B cell (primary cell): Measurements from ENCODE around the gene NOC2L. TPM values are rescaled to one million over a fixed set of nuclear protein-coding genes. Genes with fewer than 3 reads are reported as not detected.

ENCODE experiments used
- ATAC-seq: fragments of 200-7000 bp; cut with Tn5 transposase; one replicate; pipeline ENCODE4 v1.10.0; 2021; ENCODE audit warnings: low read depth, mild to moderate bottlenecking, moderate number of reproducible peaks, moderate library complexity
- CTCF ChIA-PET: fragments of 350-600 bp; sonication (Branson Sonifier 250); formaldehyde crosslinking; loops from one replicate; lab custom pipeline; 2021; ENCODE audit warnings: antibody characterized with exemption, inconsistent platforms; lab: Charles Lee
- POLR2A ChIA-PET: fragments of 350-600 bp; sonication (Branson Sonifier 250); formaldehyde crosslinking; loops from one replicate; lab custom pipeline; 2021; ENCODE audit warnings: antibody characterized with exemption; lab: Charles Lee
- DNase-seq: peaks from one replicate; pipeline ENCODE4 v3.0.0; 2013
- H2AFZ ChIP-seq: 2 replicates; pipeline ENCODE4 v1.6.1; 2012; ENCODE audit warnings: mild to moderate bottlenecking, low read depth, low read length; ENCODE audit not compliant: insufficient read depth, poor library complexity, severe bottlenecking
- H3K27ac ChIP-seq, 2 donors: 1 replicate in 1 of 2; 2 replicates in 1 of 2; pipeline ENCODE4 v1.5.1; 2012 to 2013; ENCODE audit warnings: low read length in 2 of 2, mild to moderate bottlenecking in 2 of 2, moderate library complexity in 1 of 2
- H3K27me3 ChIP-seq, 4 experiments: fragments of 200-600 bp in 1 of 4; sonication (generic) in 1 of 4; replicated peaks in 1 of 4; 1 replicate in 2 of 4; 2 replicates in 2 of 4; pipeline versions ENCODE4 v1.6.1 to v1.7.0; 2013 to 2016; ENCODE audit warnings: low read length in 3 of 4, mild to moderate bottlenecking in 2 of 4, mixed read lengths in 1 of 4, moderate library complexity in 1 of 4; ENCODE audit not compliant: insufficient read depth in 4 of 4, control insufficient read depth in 3 of 4; ENCODE audit errors: control extremely low read depth in 1 of 4
- H3K36me3 ChIP-seq, 2 experiments: replicated peaks in 1 of 2; 1 replicate in 1 of 2; 2 replicates in 1 of 2; pipeline versions ENCODE4 v1.6.1 to v1.7.1; 2013; ENCODE audit warnings: low read length in 1 of 2; ENCODE audit not compliant: insufficient read depth in 2 of 2, control insufficient read depth in 1 of 2; ENCODE audit errors: control extremely low read depth in 1 of 2, extremely low read depth in 1 of 2
- H3K4me1 ChIP-seq, 2 donors: fragments of 200-600 bp in 1 of 2; sonication (generic) in 1 of 2; 1 replicate in 1 of 2; 2 replicates in 1 of 2; pipeline versions ENCODE4 v1.5.1 to v1.6.1; 2013 to 2017; ENCODE audit warnings: low read length in 2 of 2; ENCODE audit not compliant: control insufficient read depth in 2 of 2, insufficient read depth in 2 of 2
- H3K4me2 ChIP-seq: replicated peaks from 2 replicates; pipeline ENCODE3; 2012; ENCODE audit warnings: mild to moderate bottlenecking, low read depth, low read length; ENCODE audit not compliant: poor library complexity, severe bottlenecking
- H3K4me3 ChIP-seq, 5 experiments: fragments of 200-600 bp in 1 of 5; sonication (generic) in 1 of 5; 1 replicate in 3 of 5; 2 replicates in 2 of 5; pipeline versions ENCODE4 v1.5.1 to v1.7.0; 2011 to 2016; ENCODE audit warnings: low read length in 4 of 5, mild to moderate bottlenecking in 4 of 5, low read depth in 2 of 5, control low read depth in 1 of 5, moderate library complexity in 1 of 5; ENCODE audit not compliant: insufficient read depth in 1 of 5; ENCODE audit errors: control extremely low read depth in 1 of 5, extremely low read depth in 1 of 5
- H3K79me2 ChIP-seq: fragments of 200-600 bp; sonication (generic); one replicate; pipeline ENCODE4 v1.6.0; 2016; ENCODE audit warnings: low read length; ENCODE audit not compliant: control insufficient read depth, insufficient read depth
- H3K9ac ChIP-seq: fragments of 200-600 bp; sonication (generic); 2 replicates; pipeline ENCODE4 v1.6.1; 2017; ENCODE audit warnings: mild to moderate bottlenecking, low read length, moderate library complexity
- H3K9me3 ChIP-seq, 3 donors: one replicate each; pipeline versions ENCODE4 v1.6.1 to v1.7.1; 2013; ENCODE audit warnings: low read length in 2 of 3; ENCODE audit not compliant: control insufficient read depth in 2 of 3, insufficient read depth in 1 of 3; ENCODE audit errors: control extremely low read depth in 1 of 3
- H4K20me1 ChIP-seq: 2 replicates; pipeline ENCODE4 v1.6.0; 2012; ENCODE audit warnings: mild to moderate bottlenecking, low read length; ENCODE audit not compliant: insufficient read depth, control insufficient read depth, poor library complexity, severe bottlenecking
- H3K27ac Mint-ChIP-seq: one replicate; pipeline ENCODE4 v1.8.0; 2021; ENCODE audit warnings: mixed read lengths
- H3K27me3 Mint-ChIP-seq: one replicate; pipeline ENCODE4 v1.8.0; 2021; ENCODE audit warnings: mixed read lengths
- H3K4me1 Mint-ChIP-seq: one replicate; pipeline ENCODE4 v1.8.0; 2021; ENCODE audit warnings: mixed read lengths
- H3K4me3 Mint-ChIP-seq: one replicate; pipeline ENCODE4 v1.8.0; 2021; ENCODE audit warnings: mixed read lengths
- H3K9me3 Mint-ChIP-seq: one replicate; pipeline ENCODE4 v1.8.0; 2022; ENCODE audit warnings: mixed read lengths; ENCODE audit not compliant: insufficient read depth
- EZH2 ChIP-seq: IDR thresholded peaks from 2 replicates; pipeline ENCODE4 v1.6.1; 2012; ENCODE audit warnings: borderline replicate concordance, low read depth, mild to moderate bottlenecking, moderate library complexity, low read length; ENCODE audit not compliant: insufficient read depth, poor library complexity, severe bottlenecking
- WGBS: methylation state at CpG from one replicate; pipeline ENCODE4 v1.1.5; 2013; ENCODE audit warnings: missing lambda C conversion rate; ENCODE audit not compliant: insufficient coverage; 5-methylcytosine and 5-hydroxymethylcytosine counted together
- intact Hi-C: fragments of 100-400 bp; cut with micrococcal nuclease; formaldehyde crosslinking; loops from one replicate; pipeline ENCODE4 v1.10.0; 2022
- polyA plus RNA-seq: library from polyadenylated mRNA; depleted of rRNA; stranded (reverse); fragments of >200 nt; gene quantifications from 2 replicates; pipeline ENCODE4 v1.2.3, GENCODE V29; 2012
- total RNA-seq, 2 donors: library from RNA; stranded (reverse); fragments of 120-200 nt in 1 of 2; gene quantifications; 1 replicate in 1 of 2; 2 replicates in 1 of 2; pipeline versions ENCODE4 v1.2.3 to v1.2.4, GENCODE V29; 2013 to 2022
- TF ChIP-seq, protein P1 (sequence below): fragments of 200-600 bp; IDR thresholded peaks from one replicate; pipeline ENCODE4 v1.8.0; 2022; ENCODE audit warnings: antibody characterized with exemption, mild to moderate bottlenecking

The NOC2L gene
- total and polyA plus RNA-seq, 2 donors (not counting 1 experiment from before 2014, with no cell fraction given) = 48.0 to 64.1 TPM

DNA sequence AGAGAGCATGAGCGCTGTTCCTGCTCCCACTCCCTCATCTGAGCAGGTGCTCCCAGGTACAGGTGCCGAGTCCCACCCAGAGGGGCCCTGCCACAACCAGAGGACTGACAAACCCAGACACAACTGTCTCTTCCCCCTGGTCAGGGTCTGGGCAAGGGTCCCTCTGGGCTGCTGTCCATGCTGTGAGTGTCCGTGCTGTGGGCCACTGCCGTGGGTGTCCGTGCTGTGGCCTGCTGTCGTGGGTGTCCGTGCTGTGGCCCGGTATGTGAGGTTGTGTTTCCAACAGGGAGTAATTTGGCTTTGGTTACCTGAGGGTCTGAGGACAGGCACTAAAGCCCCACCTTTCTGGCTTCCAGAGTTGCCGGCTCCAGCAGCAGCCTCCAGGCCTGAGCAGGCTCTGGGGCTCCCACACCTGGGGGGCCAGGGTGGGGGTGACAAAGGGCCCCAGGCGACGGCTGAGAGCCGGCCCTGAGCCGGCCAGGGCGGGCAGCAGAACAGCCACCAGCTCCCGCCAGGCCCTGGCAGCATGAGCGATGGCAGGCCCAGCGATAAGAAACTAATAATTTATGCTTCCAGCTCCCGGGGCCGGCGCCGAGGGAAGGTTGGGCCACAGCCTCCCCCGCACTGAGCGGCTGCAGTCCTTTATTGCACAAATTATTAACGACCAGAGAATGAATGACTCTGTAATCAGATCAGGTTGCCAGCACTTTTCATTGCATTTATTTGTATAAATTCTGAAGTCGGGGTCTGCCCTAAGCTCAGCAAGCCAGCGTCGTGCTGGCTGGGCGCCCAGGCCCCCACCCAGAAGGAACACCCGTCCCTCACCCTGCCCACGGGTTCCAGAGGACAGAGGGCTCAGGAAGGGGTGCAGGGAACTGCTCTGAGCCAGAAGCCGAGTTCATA is 42.6 kb downstream of the NOC2L start:
- no peak overlapping the region for H3K27ac ChIP-seq
- no peak overlapping the region for H3K4me2 ChIP-seq
- Mint-ChIP-seq H3K9me3 (no peaks in the 10 kb centered on the region), H3K27me3 (peaks cover 35% of the 10 kb centered on the region), H3K4me1 (peaks cover 10% of the 10 kb centered on the region), H3K27ac (no peak overlapping the region), H3K4me3 (no peak overlapping the region)
- POLR2A ChIA-PET = no interaction called here
- CTCF ChIA-PET = no interaction called here
- ATAC-seq = no peak
- no peaks in the 10 kb centered on the region for H4K20me1 ChIP-seq
- H3K79me2 ChIP-seq = no peaks in the 10 kb centered on the region
- no peak for TF ChIP-seq EZH2
- TF ChIP-seq, protein P1, sequence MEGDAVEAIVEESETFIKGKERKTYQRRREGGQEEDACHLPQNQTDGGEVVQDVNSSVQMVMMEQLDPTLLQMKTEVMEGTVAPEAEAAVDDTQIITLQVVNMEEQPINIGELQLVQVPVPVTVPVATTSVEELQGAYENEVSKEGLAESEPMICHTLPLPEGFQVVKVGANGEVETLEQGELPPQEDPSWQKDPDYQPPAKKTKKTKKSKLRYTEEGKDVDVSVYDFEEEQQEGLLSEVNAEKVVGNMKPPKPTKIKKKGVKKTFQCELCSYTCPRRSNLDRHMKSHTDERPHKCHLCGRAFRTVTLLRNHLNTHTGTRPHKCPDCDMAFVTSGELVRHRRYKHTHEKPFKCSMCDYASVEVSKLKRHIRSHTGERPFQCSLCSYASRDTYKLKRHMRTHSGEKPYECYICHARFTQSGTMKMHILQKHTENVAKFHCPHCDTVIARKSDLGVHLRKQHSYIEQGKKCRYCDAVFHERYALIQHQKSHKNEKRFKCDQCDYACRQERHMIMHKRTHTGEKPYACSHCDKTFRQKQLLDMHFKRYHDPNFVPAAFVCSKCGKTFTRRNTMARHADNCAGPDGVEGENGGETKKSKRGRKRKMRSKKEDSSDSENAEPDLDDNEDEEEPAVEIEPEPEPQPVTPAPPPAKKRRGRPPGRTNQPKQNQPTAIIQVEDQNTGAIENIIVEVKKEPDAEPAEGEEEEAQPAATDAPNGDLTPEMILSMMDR = no peak
- no peak overlapping the region for H3K9ac ChIP-seq
- intact Hi-C loops = no loop called here
- H3K27me3 ChIP-seq = peaks cover 0 to 54% (median 18%) of the 10 kb centered on the region in 4 experiments
- peaks cover 0 to 9% (median 0%) of the 10 kb centered on the region in 3 donors for H3K9me3 ChIP-seq
- H2AFZ ChIP-seq = no peak overlapping the region
- H3K4me1 ChIP-seq = peaks cover 12 to 13% of the 10 kb centered on the region in 2 donors
- no peaks in the 10 kb centered on the region for H3K36me3 ChIP-seq
- DNase-seq = no peak
- H3K4me3 ChIP-seq = no peak overlapping the region
- 62% methylated on average over 29 of the region's 31 CpGs for whole genome bisulfite sequencing
